Panc1 (cell line): ENCODE results near the gene PRPSAP2. TPM values are rescaled to one million over a fixed set of nuclear protein-coding genes. Genes with fewer than 3 reads are reported as not detected.

ENCODE experiments used
- ATAC-seq: fragments of 200-7000 bp; cut with Tn5 transposase; 2 replicates; pipeline ENCODE4 v1.9.1; 2020; ENCODE audit warnings: mild to moderate bottlenecking, moderate library complexity
- BruUV-seq: library from RNA; stranded (reverse); fragments of 400-500 nt; replicated peaks from 2 replicates; lab custom pipeline; 2021; lab: Mats Ljungman, UMichigan
- CTCF ChIA-PET: fragments of 300-600 bp; sonication (Branson Sonifier 250); formaldehyde crosslinking; loops from one replicate; lab custom pipeline; 2022; ENCODE audit warnings: antibody characterized with exemption; lab: Charles Lee
- POLR2A ChIA-PET: fragments of 300-600 bp; sonication (Branson Sonifier 250); formaldehyde crosslinking; loops from one replicate; lab custom pipeline; 2022; ENCODE audit warnings: antibody characterized with exemption; lab: Charles Lee
- DNase-seq: peaks from one replicate; pipeline ENCODE4 v3.0.0-alpha.2; 2010; ENCODE audit warnings: low read depth, low spot score
- H3K27ac ChIP-seq: 2 replicates; pipeline ENCODE4 v1.5.1; 2011; ENCODE audit warnings: mild to moderate bottlenecking, low read length, inconsistent platforms
- H3K27me3 ChIP-seq: fragments of 200-500 bp; sonication (Bioruptor generic); 2 replicates; pipeline ENCODE4 v1.6.0; 2014; ENCODE audit warnings: low read length, inconsistent platforms; ENCODE audit not compliant: control insufficient read depth, insufficient read depth
- H3K36me3 ChIP-seq: fragments of 200-500 bp; sonication (Bioruptor generic); 2 replicates; pipeline ENCODE4 v1.5.1; 2014; ENCODE audit warnings: inconsistent platforms, mild to moderate bottlenecking, low read length, moderate library complexity; ENCODE audit not compliant: control insufficient read depth, insufficient read depth
- H3K4me1 ChIP-seq: 2 replicates; pipeline ENCODE4 v1.5.1; 2011; ENCODE audit warnings: inconsistent platforms, mild to moderate bottlenecking, low read length, moderate library complexity; ENCODE audit not compliant: control insufficient read depth, insufficient read depth
- H3K4me3 ChIP-seq, 2 experiments: 2 replicates each; pipeline ENCODE4 v1.5.1; 2011 to 2012; ENCODE audit warnings: low read depth in 2 of 2, low read length in 2 of 2, mild to moderate bottlenecking in 2 of 2, inconsistent platforms in 1 of 2, moderate library complexity in 1 of 2
- H3K9me3 ChIP-seq: fragments of 200-500 bp; sonication (Bioruptor generic); 2 replicates; pipeline ENCODE4 v1.5.1; 2014; ENCODE audit warnings: low read depth, mild to moderate bottlenecking, inconsistent platforms, low read length, moderate library complexity; ENCODE audit not compliant: control insufficient read depth, insufficient read depth
- POLR2AphosphoS5 ChIP-seq: IDR thresholded peaks from 2 replicates; pipeline ENCODE4 v1.6.1; 2012; ENCODE audit warnings: mild to moderate bottlenecking, low read depth, low read length, moderate library complexity
- SIN3A ChIP-seq: IDR thresholded peaks from 2 replicates; pipeline ENCODE4 v1.6.1; 2012; ENCODE audit warnings: low read depth, mild to moderate bottlenecking, low read length, moderate library complexity, borderline replicate concordance; ENCODE audit not compliant: insufficient read depth
- TCF7L2 ChIP-seq: IDR thresholded peaks from 2 replicates; pipeline ENCODE4 v1.6.1; 2011; ENCODE audit warnings: mild to moderate bottlenecking, low read depth, low read length, inconsistent platforms
- in situ Hi-C: cut with HindIII; loops from 2 replicates; pipeline ENCODE4 v1.10.0; 2016; ENCODE audit warnings: low sequenced_read_pairs, low pct_unique_long_range_greater_than_20kb
- intact Hi-C: fragments of 100-400 bp; cut with micrococcal nuclease; formaldehyde crosslinking; loops from one replicate; pipeline ENCODE4 v1.10.0; 2022; ENCODE audit not compliant: unreplicated experiment
- total RNA-seq: library from RNA; stranded (reverse); gene quantifications from one replicate; pipeline ENCODE4 v1.2.1, GENCODE V29; 2021; ENCODE audit not compliant: unreplicated experiment
- TF ChIP-seq, protein P1 (sequence below), 2 experiments: IDR thresholded peaks; 2 replicates each; pipeline ENCODE4 v1.6.1; 2011 to 2012; ENCODE audit warnings: low read depth in 2 of 2, control low read depth in 1 of 2, low read length in 1 of 2, mild to moderate bottlenecking in 1 of 2, moderate library complexity in 1 of 2; ENCODE audit not compliant: insufficient read depth in 1 of 2
- TF ChIP-seq, protein P2 (sequence below): fragments of 450-650 bp; IDR thresholded peaks from 2 replicates; pipeline ENCODE4 v1.5.1; 2017; ENCODE audit warnings: mild to moderate bottlenecking

PRPSAP2 gene
- total RNA-seq, 1 experiment from 2014 or later: 25.3 TPM

DNA sequence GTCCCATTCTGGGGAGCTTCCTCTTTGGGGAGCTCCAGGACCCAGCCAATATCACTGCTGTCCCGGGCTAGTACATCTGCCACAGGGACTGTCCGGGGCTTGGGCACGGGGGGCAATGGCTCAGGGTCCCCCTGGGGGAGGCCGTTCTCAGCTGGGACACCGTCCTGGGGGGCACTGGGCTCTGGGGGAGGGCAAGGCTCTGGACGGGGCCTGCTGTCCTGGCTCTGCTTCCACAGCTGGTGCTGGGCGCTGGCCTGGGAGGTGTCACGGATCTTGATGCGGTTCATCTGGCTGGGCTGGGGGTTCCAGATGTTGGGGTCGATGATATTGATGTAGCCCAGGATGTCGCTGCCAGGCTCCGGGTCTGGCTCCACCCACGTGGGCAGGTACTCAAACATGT, 120.1 kb downstream of the PRPSAP2 start:
- BruUV-seq: no TSS peak
- no peaks in the 10 kb centered on the region for H3K9me3 ChIP-seq
- CTCF ChIA-PET: no interaction called here

DNA sequence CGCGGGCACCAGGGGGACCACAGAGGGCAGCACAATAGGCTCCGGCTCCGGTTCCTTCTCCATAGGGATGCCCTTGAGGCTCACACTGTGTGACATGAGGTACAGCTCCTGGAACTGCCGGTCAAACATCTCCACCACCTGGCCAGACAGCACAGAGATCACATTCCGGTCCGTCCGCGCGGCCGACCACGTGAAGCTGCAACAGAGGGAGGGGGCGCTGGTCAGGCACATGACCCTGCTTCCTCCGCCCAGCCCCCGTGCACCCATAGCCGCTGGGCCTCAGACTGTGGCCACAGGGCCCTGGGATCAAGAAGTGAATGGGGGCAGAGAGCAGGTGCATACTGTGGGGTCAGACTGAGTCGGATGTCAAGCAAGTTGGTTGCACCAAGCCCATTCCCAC, 120.7 kb downstream of the PRPSAP2 start:
- TF ChIP-seq POLR2AphosphoS5 (no peak), SIN3A (no peak), TCF7L2 (no peak)
- TF ChIP-seq, protein P1, sequence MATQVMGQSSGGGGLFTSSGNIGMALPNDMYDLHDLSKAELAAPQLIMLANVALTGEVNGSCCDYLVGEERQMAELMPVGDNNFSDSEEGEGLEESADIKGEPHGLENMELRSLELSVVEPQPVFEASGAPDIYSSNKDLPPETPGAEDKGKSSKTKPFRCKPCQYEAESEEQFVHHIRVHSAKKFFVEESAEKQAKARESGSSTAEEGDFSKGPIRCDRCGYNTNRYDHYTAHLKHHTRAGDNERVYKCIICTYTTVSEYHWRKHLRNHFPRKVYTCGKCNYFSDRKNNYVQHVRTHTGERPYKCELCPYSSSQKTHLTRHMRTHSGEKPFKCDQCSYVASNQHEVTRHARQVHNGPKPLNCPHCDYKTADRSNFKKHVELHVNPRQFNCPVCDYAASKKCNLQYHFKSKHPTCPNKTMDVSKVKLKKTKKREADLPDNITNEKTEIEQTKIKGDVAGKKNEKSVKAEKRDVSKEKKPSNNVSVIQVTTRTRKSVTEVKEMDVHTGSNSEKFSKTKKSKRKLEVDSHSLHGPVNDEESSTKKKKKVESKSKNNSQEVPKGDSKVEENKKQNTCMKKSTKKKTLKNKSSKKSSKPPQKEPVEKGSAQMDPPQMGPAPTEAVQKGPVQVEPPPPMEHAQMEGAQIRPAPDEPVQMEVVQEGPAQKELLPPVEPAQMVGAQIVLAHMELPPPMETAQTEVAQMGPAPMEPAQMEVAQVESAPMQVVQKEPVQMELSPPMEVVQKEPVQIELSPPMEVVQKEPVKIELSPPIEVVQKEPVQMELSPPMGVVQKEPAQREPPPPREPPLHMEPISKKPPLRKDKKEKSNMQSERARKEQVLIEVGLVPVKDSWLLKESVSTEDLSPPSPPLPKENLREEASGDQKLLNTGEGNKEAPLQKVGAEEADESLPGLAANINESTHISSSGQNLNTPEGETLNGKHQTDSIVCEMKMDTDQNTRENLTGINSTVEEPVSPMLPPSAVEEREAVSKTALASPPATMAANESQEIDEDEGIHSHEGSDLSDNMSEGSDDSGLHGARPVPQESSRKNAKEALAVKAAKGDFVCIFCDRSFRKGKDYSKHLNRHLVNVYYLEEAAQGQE (IDR thresholded peaks at IDR 0.05; ENCODE audit: insufficient read depth in 1 of 2, low read depth in 2 of 2, low read length in 1 of 2): no peak
- TF ChIP-seq, protein P2, sequence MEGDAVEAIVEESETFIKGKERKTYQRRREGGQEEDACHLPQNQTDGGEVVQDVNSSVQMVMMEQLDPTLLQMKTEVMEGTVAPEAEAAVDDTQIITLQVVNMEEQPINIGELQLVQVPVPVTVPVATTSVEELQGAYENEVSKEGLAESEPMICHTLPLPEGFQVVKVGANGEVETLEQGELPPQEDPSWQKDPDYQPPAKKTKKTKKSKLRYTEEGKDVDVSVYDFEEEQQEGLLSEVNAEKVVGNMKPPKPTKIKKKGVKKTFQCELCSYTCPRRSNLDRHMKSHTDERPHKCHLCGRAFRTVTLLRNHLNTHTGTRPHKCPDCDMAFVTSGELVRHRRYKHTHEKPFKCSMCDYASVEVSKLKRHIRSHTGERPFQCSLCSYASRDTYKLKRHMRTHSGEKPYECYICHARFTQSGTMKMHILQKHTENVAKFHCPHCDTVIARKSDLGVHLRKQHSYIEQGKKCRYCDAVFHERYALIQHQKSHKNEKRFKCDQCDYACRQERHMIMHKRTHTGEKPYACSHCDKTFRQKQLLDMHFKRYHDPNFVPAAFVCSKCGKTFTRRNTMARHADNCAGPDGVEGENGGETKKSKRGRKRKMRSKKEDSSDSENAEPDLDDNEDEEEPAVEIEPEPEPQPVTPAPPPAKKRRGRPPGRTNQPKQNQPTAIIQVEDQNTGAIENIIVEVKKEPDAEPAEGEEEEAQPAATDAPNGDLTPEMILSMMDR: no peak
- ATAC-seq (no peak), DNase-seq (no peak)
- H3K4me3 ChIP-seq: no peak overlapping the region
- no peaks in the 10 kb centered on the region for H3K9me3 ChIP-seq
- intact Hi-C loops (no loop called here), in situ Hi-C loops (no loop called here)
- BruUV-seq: no TSS peak
- H3K27me3 ChIP-seq: no peaks in the 10 kb centered on the region
- no peaks in the 10 kb centered on the region for H3K36me3 ChIP-seq
- ChIA-PET POLR2A (no interaction called here), CTCF (no interaction called here)
- peaks cover 16% of the 10 kb centered on the region for H3K4me1 ChIP-seq
- no peak overlapping the region for H3K27ac ChIP-seq

More for the DNA sequence above, 120.1 kb downstream of the PRPSAP2 start:
- ATAC-seq (no peak), DNase-seq (no peak)
- no peaks in the 10 kb centered on the region for H3K27me3 ChIP-seq
- no peak overlapping the region for H3K4me3 ChIP-seq
- in situ Hi-C loops (no loop called here), intact Hi-C loops (no loop called here)
- POLR2A ChIA-PET: no interaction called here
- no peak overlapping the region for H3K27ac ChIP-seq
- no peak for TF ChIP-seq POLR2AphosphoS5
- no peaks in the 10 kb centered on the region for H3K36me3 ChIP-seq
- H3K4me1 ChIP-seq: peaks cover 16% of the 10 kb centered on the region

Other genes with a start within 250 kb of the PRPSAP2 start
- gene TBC1D28, start 213.7 kb upstream of the PRPSAP2 start, total RNA-seq: not detected
- 4.2 TPM for gene FOXO3B, start 175.8 kb upstream of the PRPSAP2 start, total RNA-seq
- not detected for gene FBXW10, start 114.1 kb upstream of the PRPSAP2 start, total RNA-seq
- gene TVP23B, start 76.9 kb upstream of the PRPSAP2 start, total RNA-seq: 39.4 TPM
- not detected for gene SLC5A10, start 94.0 kb downstream of the PRPSAP2 start, total RNA-seq
- gene FAM83G, start 146.6 kb downstream of the PRPSAP2 start, total RNA-seq: 17.3 TPM
- gene GRAP, start 188.8 kb downstream of the PRPSAP2 start, total RNA-seq: 0.21 TPM